GM20431 (cell line): ENCODE measurements around the gene CHRDL2.
"Not testable (repeated sequence)": the region's sequence is repeated elsewhere in the genome, so short reads cannot be mapped to it uniquely, and the experiment has no call there.

Source experiments
- in situ Hi-C: fragments of 300-500 bp; cut with MseI, MboI; formaldehyde crosslinking; loops from one replicate; pipeline ENCODE4 v1.15.0; 2020; ENCODE audit warnings: low sequenced_read_pairs; ENCODE audit not compliant: unreplicated experiment

Gene CHRDL2

GRCh38 chr11:74673693-74674360 lies 57.4 kb downstream of the CHRDL2 start:
- in situ Hi-C loops, result no loop called here

GRCh38 chr11:74672956-74673692 lies 58.1 kb downstream of the CHRDL2 start:
- in situ Hi-C loops, result no loop called here

DNA sequence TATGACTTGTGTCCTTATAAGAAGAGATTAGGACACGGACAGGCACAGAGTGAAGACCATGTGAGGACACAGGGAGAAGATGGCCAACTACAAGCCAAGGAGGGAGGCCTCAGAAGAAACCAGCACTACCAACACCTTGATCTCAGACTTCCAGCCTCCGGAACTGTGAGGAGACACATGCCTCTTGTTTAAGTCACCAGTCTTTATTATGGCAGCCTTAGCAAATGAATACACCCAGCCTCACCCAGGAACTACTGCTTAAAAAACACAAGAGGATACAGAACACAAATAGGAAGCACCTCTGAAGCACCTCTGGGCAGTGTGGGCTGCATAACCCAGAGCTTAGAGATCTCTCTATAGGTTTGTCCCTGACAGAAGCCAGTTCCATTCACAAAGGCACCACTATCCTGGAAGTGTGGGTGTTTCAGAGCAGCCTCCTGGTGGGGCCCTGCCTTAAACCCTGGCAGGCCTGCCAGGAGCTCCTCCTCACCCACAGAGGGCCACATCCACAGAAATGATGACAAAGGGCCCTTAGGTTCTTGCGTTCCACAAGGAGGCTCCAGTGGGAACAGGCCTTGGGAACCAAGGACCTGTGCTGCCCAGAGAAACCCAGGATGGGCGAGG lies 58.8 kb downstream of the CHRDL2 start:
- in situ Hi-C loops, result no loop called here

GRCh38 chr11:74671520-74672196 lies 59.6 kb downstream of the CHRDL2 start:
- in situ Hi-C loops, result no loop called here

- in situ Hi-C loops, result no loop called here
These were observed 61.1 kb downstream of the CHRDL2 start for GRCh38 chr11:74670171-74670570.

DNA sequence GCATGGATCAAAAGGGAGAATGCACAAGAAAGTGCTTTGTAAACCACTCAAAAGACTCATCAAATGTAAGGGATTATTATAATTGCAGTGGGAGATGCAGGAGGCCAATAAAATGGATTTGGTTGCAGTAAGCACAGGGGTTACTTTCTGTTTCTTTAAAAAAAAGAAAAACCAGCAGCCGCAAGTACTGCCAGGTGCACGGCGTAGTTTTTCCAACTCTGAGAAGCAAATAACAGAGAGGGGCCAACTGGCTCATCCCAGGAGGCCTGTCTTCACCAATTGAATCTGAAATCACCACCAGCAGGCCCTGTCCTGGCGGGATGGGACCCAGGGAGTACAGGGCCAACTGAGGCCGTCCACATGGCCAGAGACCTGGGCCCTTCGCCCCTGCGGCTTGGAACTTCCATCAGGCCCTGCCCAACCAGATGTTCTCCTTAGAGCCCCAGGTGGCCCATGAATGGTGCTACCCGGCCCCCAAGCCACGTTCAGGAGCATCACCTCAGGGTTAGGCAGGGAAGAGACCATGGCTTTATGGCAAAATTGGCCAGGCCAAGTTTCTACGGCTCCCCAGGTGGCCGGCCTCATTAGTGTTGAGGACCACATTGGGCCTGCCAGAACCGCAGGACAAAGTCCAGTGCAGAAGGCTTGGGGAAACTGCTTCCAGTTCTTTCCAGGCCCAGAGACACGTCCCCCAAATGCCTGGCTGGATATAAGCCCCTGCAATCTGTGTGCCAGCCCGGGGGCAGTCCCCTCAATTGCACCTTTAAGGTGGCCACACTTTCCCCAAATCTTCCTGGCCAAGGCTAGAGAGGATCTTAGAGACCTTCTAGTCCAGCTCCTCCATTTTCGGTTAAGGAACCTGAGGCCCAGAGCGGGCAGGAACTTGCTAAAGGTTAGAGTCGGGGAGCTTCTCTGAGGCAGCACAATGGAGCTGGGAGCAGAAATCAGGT lies 61.7 kb downstream of the CHRDL2 start:
- in situ Hi-C loops, result no loop called here

GRCh38 chr11:74663315-74663714 lies 67.9 kb downstream of the CHRDL2 start:
- in situ Hi-C loops, result no loop called here

- in situ Hi-C loops, result no loop called here
These were observed 68.6 kb downstream of the CHRDL2 start for GRCh38 chr11:74662487-74663103.

DNA sequence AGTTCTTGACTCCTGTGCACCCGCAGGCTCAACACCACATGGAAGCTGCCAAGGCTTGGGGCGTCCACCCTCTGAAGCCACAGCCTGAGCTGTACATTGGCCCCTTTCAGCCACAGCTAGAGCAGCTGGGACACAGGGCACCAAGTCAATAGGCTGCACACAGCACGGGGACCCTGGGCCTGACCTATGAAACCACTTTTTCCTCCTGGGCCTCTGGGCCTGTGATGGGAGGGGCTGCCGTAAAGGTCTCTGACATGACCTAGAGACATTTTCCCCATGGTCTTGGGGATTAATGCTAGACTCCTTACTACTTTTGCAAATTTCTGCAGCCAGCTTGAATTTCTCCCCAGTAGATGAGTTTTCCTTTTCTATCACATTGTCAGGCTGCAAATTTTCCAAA lies 72.1 kb downstream of the CHRDL2 start:
- in situ Hi-C loops, result not testable (repeated sequence)

GRCh38 chr11:74654976-74655375 lies 76.2 kb downstream of the CHRDL2 start:
- in situ Hi-C loops, result no loop called here

DNA sequence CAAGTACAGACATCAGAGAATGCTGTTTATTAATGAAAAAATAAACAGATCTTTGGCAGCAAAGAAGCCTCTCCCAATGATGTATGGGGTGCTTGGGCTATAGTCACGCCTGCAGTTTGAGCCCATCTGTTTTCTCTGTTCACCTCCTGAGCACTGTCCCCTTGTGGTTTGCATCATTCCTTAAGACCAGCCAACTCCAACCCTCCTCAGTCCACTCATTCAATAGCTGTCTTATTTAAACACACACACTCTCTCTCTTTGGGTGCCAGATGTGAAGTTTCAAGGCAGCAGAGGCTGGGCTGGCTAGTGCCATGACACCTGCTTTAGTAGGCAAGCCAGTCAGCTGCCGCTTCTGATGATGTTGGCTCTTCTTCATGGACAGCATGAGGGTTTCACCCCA lies 80.7 kb downstream of the CHRDL2 start:
- in situ Hi-C loops, result no loop called here

DNA sequence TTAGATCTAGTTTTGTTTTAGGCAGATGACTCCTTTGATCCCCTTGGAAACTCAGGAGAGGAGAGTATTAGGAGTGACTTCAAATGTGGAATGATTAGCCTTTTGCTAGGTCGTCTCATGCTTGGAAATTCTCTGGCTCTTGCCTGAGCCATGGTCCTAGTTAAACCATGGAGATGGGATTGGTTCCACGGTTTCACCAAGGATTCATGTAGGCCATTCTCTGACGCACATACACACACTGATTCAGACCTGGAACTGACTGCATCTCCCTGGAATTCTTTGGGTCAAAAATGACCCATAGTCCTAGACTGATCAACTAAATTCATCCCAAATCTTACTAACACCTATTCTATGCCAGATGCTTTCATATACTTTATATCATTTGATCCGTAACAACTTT lies 82.3 kb downstream of the CHRDL2 start:
- in situ Hi-C loops, result no loop called here

- in situ Hi-C loops, result no loop called here
These were observed 83.4 kb downstream of the CHRDL2 start for GRCh38 chr11:74647831-74648230.

- in situ Hi-C loops, result no loop called here
These were observed 83.8 kb downstream of the CHRDL2 start for GRCh38 chr11:74647404-74647803.

DNA sequence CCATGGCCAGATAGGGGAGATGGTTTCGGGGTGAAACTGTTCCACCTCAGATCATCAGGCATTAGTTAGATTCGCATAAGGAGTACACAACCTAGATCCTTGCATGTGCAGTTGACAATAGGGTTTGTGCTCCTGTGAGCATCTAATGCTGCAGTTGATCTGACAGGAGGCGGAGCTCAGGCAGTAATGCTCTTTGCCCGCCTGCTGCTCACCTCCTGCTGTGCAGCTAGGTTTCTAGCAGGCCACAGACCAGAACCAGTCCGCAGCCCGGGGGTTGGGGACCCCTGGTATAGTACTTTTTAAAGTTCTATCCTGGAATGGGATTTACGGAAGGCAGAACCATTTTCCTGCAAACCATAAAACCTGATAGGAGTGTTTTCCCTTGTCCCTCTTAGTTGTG lies 84.3 kb downstream of the CHRDL2 start:
- in situ Hi-C loops, result no loop called here
